Heart left ventricle (tissue), 16 donors: ENCODE results near the gene OSBP2. TPM values are rescaled to one million over a fixed set of nuclear protein-coding genes. Genes with fewer than 3 reads are reported as not detected.
A peak's percentile ranks its signal among the peaks of the same experiment; 100 is the strongest.

Experiments
- ATAC-seq, 4 donors: fragments of 200-7000 bp; cut with Tn5 transposase; one replicate each; pipeline ENCODE4 v1.9.1; 2020 to 2022; ENCODE audit warnings: moderate library complexity in 4 of 4, mild to moderate bottlenecking in 3 of 4, moderate number of reproducible peaks in 1 of 4
- DNase-seq, 5 donors: peaks; one replicate each; pipeline ENCODE4 v3.0.0-alpha.2; 2020
- H3K27ac ChIP-seq, 12 donors: fragments of 200-600 bp; sonication (generic) in 4 of 12; one replicate each; pipeline versions ENCODE4 v1.5.0 to v1.8.0; 2016 to 2022; ENCODE audit warnings: mild to moderate bottlenecking in 2 of 12
- H3K27me3 ChIP-seq, 9 donors: fragments of 200-600 bp; sonication (generic) in 2 of 9; one replicate each; pipeline versions ENCODE4 v1.5.1 to v1.8.0; 2016 to 2022; ENCODE audit warnings: mild to moderate bottlenecking in 3 of 9
- H3K36me3 ChIP-seq, 9 donors: fragments of 200-600 bp; sonication (generic) in 2 of 9; one replicate each; pipeline versions ENCODE4 v1.5.0 to v1.8.0; 2018 to 2022; ENCODE audit warnings: mild to moderate bottlenecking in 2 of 9
- H3K4me1 ChIP-seq, 12 donors: fragments of 200-600 bp; sonication (generic) in 4 of 12; one replicate each; pipeline versions ENCODE4 v1.5.0 to v1.8.0; 2016 to 2022; ENCODE audit warnings: mild to moderate bottlenecking in 3 of 12
- H3K4me3 ChIP-seq, 12 donors: fragments of 200-600 bp; sonication (generic) in 4 of 12; one replicate each; pipeline versions ENCODE4 v1.5.0 to v1.8.0; 2017 to 2022; ENCODE audit warnings: mild to moderate bottlenecking in 9 of 12, moderate library complexity in 4 of 12
- H3K9me3 ChIP-seq, 12 donors: fragments of 200-600 bp; sonication (generic) in 4 of 12; one replicate each; pipeline versions ENCODE4 v1.5.0 to v1.8.0; 2016 to 2022; ENCODE audit warnings: mild to moderate bottlenecking in 1 of 12
- POLR2A ChIP-seq, 2 donors: fragments of 450-650 bp; IDR thresholded peaks; one replicate each; pipeline ENCODE4 v1.6.1; 2017; ENCODE audit warnings: antibody characterized with exemption in 2 of 2, mild to moderate bottlenecking in 2 of 2, moderate library complexity in 2 of 2
- WGBS, 4 donors: extraction: QIAGEN DNeasy Blood & Tissue Kit in 2 of 4; methylation state at CpG; one replicate each; pipeline versions ENCODE4 v1.1.5 to v1.1.7; 2013 to 2018; 5-methylcytosine and 5-hydroxymethylcytosine counted together
- intact Hi-C, 10 donors: fragments of 100-400 bp; cut with DNase I; formaldehyde crosslinking; loops; one replicate each; pipeline versions ENCODE4 v1.11.1 to v1.14.2; 2022
- polyA plus RNA-seq, 2 donors: library from polyadenylated mRNA; stranded (reverse); fragments of 200-250 nt; gene quantifications; one replicate each; pipeline ENCODE4 v1.2.3, GENCODE V29; 2013
- total RNA-seq, 9 donors: library from RNA; depleted of rRNA in 2 of 9; stranded (reverse); fragments of >200 nt in 2 of 9; fragmentation: NEBNext Ultra II Directional in 3 of 9; extraction: Animal tissue kit (Norgen Biotek cat#: 25700) in 3 of 9; gene quantifications; one replicate each; pipeline versions ENCODE4 v1.1.0 to v1.2.4, GENCODE V29; 2016 to 2023
- TF ChIP-seq, protein P1 (sequence below), 12 donors: fragments of 200-600 bp; sonication (generic) in 4 of 12; IDR thresholded peaks; one replicate each; pipeline versions ENCODE4 v1.5.0 to v1.8.0; 2018 to 2022; ENCODE audit warnings: antibody characterized with exemption in 12 of 12, mild to moderate bottlenecking in 5 of 12
- donor health status: ischemic (EF 13 %, LVEDD 7.1; RV severe dilation, severe dysfunction).
- donor health status: healthy with polysubstance abuse.
- donor health status: DM: no; HTN: yes; CAD: no.
- donor health status: DM: no; HTN: no; CAD: no.
- donor health status: ischemic (EF 25% LVEDD 6.9; RV normal size, moderate dysfunction).
- donor health status: ischemic (EF 25% LVEDD 5.7; RV mildly dilated, moderate dysfunction).
- donor health status: healthy.
- donor health status: DM: yes; HTN: yes; CAD: no.
- donor health status: ischemic (EF 35%, LVEDD 5.7; RV mildly dilated, moderate dysfunction).
- donor health status: nonischemic (EF 11% LVEDD 7.7; RV severe dilation, severe dysfunction).
- donor health status: DM: yes; HTN: yes; CAD: no.
- donor health status: PGD.
- donor health status: ischemic (EF 29% LVEDD 5.4; RV normal size, mild dysfunction).
- donor health status: nonischemic (EF 23%, LVEDD 6.1; RV moderate dilation, normal function).

OSBP2 gene
- total and polyA plus RNA-seq, 11 donors, result 2.0 to 23.5 (median 12.2) TPM

DNA sequence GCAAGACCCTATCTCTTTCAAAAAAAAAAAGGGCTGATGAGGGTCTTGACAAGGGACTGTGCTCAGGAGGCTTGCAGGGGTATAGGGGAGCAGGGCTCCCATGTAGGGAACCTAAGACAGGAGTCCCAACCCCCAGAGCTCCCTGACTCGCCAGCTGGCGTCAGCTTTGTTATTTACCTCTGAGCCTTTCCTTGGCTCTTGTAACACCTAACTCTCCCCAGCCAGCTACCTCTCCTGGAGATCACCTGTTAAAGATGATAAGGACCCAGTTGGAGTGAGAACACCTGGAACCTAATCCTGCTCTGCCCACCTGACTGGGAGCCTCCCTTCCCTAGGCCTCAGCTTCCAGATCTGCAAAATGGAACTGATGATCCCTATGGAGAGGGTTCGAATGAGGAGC lies 45.8 kb upstream of the OSBP2 start:
- H3K4me3 ChIP-seq, result no peak overlapping the region
- no peaks in the 10 kb centered on the region for H3K27me3 ChIP-seq
- no peak for TF ChIP-seq POLR2A (IDR thresholded peaks at IDR 0.05)
- TF ChIP-seq, protein P1, sequence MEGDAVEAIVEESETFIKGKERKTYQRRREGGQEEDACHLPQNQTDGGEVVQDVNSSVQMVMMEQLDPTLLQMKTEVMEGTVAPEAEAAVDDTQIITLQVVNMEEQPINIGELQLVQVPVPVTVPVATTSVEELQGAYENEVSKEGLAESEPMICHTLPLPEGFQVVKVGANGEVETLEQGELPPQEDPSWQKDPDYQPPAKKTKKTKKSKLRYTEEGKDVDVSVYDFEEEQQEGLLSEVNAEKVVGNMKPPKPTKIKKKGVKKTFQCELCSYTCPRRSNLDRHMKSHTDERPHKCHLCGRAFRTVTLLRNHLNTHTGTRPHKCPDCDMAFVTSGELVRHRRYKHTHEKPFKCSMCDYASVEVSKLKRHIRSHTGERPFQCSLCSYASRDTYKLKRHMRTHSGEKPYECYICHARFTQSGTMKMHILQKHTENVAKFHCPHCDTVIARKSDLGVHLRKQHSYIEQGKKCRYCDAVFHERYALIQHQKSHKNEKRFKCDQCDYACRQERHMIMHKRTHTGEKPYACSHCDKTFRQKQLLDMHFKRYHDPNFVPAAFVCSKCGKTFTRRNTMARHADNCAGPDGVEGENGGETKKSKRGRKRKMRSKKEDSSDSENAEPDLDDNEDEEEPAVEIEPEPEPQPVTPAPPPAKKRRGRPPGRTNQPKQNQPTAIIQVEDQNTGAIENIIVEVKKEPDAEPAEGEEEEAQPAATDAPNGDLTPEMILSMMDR (IDR thresholded peaks at IDR 0.05), result no peak
- peaks cover 0 to 7% (median 0%) of the 10 kb centered on the region in 9 donors for H3K36me3 ChIP-seq
- intact Hi-C loops, result no loop called here
- H3K9me3 ChIP-seq, result no peaks in the 10 kb centered on the region
- peaks cover 0 to 11% (median 0%) of the 10 kb centered on the region in 12 donors for H3K4me1 ChIP-seq
- 95 to 99% (median 98%) methylated on average over 3 of the region's 3 CpGs for WGBS, 4 donors
- no peak overlapping the region for H3K27ac ChIP-seq
- ATAC-seq (no peak), DNase-seq (no peak)

DNA sequence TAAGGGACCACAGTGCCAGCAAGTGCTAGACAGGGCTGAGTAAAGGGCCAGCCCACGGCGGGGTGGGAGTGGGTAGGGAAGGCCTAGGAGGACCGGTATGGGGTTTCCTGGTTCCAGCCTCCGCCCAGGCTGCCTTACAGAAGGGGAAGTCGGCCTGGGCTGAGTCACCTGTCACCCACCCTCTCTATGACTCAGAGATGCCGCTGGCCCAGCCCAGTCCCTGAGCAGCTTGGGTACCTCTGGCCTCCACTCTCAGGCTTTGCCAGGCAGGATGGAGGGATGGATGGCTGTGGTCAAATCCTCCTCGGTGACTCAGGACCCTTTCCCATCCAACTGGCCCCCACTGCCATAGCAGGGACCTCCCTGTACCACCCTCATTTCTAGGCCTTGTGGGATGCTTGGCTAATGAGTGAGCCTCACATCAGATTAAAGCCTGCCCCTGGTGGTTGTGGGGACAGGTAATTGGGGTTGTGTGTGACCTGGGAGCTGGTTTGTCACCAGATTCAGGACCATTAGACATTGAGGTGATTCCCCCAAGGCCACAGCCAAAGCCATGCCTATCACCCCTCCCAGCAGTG lies 45.2 kb upstream of the OSBP2 start:
- Histone ChIP-seq H3K36me3 (peaks cover 0 to 7% (median 0%) of the 10 kb centered on the region in 9 donors), H3K4me1 (peaks cover 0 to 11% (median 0%) of the 10 kb centered on the region in 12 donors), H3K27me3 (no peaks in the 10 kb centered on the region), H3K4me3 (no peak overlapping the region), H3K9me3 (no peaks in the 10 kb centered on the region), H3K27ac (no peak overlapping the region)
- ATAC-seq (peak in 3 of 4 donors; percentile 86 to 89 (median 89)), DNase-seq (peak; percentile 25 to 77 (median 37))
- intact Hi-C loops, result no loop called here
- 54 to 70% (median 64%) methylated on average over 5 to 7 of the region's 7 CpGs for WGBS, 4 donors
- TF ChIP-seq, protein P1 (IDR thresholded peaks at IDR 0.05), result no peak
- no peak for TF ChIP-seq POLR2A (IDR thresholded peaks at IDR 0.05)

DNA sequence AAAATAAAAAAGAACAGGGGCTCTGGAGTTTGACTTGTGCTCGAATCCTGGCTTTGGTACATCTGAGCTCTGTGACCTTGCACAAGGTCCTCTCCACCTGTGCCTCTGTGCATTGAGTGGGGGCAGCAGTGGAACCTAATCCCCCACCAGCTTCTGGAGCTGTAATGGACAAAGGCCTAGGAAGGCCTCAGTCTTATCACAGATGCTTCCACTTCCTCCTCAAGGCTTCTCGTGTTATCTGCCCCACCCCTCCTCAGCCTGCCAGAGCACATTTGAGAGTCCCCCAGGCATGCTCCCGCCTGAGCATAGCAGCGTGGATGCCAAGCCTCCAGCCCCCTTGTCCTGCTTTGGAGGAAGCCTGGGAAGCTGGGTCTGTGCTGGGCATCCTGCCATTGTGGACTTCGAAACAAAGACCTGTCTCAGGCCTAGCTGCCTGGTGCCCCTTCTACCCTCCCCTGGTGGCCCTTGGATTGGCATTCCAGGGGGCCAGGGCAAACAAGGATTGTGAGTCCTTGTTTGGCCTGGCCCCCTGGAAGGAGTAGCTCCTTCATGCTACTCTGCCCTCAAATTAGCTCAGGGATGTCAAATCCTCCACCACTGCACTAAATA lies 44.1 kb upstream of the OSBP2 start:
- intact Hi-C loops, result no loop called here
- TF ChIP-seq, protein P1 (IDR thresholded peaks at IDR 0.05), result no peak
- TF ChIP-seq POLR2A (IDR thresholded peaks at IDR 0.05), result no peak
- Histone ChIP-seq H3K27me3 (no peaks in the 10 kb centered on the region), H3K4me3 (no peak overlapping the region), H3K4me1 (peaks cover 0 to 11% (median 0%) of the 10 kb centered on the region in 12 donors), H3K9me3 (no peaks in the 10 kb centered on the region), H3K27ac (peak overlapping the region in 1 of 12 donors; percentile 5), H3K36me3 (peaks cover 0 to 7% (median 0%) of the 10 kb centered on the region in 9 donors)
- 45 to 69% (median 57%) methylated on average over 4 to 5 of the region's 5 CpGs for WGBS, 4 donors
- ATAC-seq (peak in 2 of 4 donors; percentile 21 to 22), DNase-seq (no peak)

DNA sequence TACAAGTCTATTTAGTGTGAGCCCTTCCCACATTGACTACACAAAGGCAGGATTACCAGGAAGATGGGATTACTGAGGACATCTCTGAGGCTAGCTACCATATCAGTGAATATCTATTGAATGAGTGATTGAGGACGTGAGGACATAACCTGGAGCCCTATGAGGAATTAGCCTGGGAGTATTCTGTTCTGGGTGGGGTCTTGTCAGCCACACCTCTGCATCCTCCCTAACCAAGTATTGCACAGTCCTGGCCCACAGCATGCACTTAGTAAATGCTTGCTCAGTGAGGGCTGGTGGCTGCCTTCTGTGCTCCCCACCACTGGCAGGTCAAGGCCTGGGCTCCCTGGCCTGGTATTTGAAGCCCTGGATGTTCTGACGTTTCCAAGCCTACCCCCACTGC lies 41.8 kb upstream of the OSBP2 start:
- no peak for TF ChIP-seq POLR2A (IDR thresholded peaks at IDR 0.05)
- TF ChIP-seq, protein P1 (IDR thresholded peaks at IDR 0.05), result no peak
- Histone ChIP-seq H3K27ac (no peak overlapping the region), H3K4me1 (peaks cover 0 to 11% (median 0%) of the 10 kb centered on the region in 12 donors), H3K4me3 (no peak overlapping the region), H3K27me3 (no peaks in the 10 kb centered on the region), H3K9me3 (no peaks in the 10 kb centered on the region), H3K36me3 (no peaks in the 10 kb centered on the region)
- ATAC-seq, result no peak
- 77 to 90% (median 84%) methylated on average over 2 of the region's 2 CpGs for WGBS, 4 donors
- no peak for DNase-seq
- intact Hi-C loops, result no loop called here
